OCI-LY3 (cell line): ENCODE measurements around the gene CSNK2A2.

ENCODE experiments used
- H2AFZ ChIP-seq: fragments of 200-600, 300-600 bp; shearing (Covaris generic); 2 replicates; pipeline ENCODE4 v1.6.0; 2014; ENCODE audit warnings: antibody characterized with exemption, low read depth, low read length
- H3K27ac ChIP-seq: fragments of 200-600, 300-600 bp; sonication (generic); 2 replicates; pipeline ENCODE4 v1.5.1; 2014; ENCODE audit warnings: mild to moderate bottlenecking, low read length, moderate library complexity, mixed read lengths
- H3K27me3 ChIP-seq: fragments of 200-600, 300-600 bp; sonication (generic); 2 replicates; pipeline ENCODE4 v1.6.1; 2014; ENCODE audit warnings: low read depth, low read length, mixed read lengths
- H3K36me3 ChIP-seq: fragments of 200-600, 300-600 bp; sonication (generic); replicated peaks from 2 replicates; pipeline ENCODE3; 2014; ENCODE audit warnings: low read depth, low read length, mixed read lengths
- H3K4me1 ChIP-seq: fragments of 300-600, 200-600 bp; sonication (generic); 2 replicates; pipeline ENCODE4 v1.6.1; 2014; ENCODE audit warnings: low read length, mixed read lengths
- H3K4me2 ChIP-seq: fragments of 200-600, 300-600 bp; sonication (generic); 2 replicates; pipeline ENCODE4 v1.6.1; 2014; ENCODE audit warnings: low read length, mixed read lengths
- H3K4me3 ChIP-seq: fragments of 300-600, 200-600 bp; sonication (generic); 2 replicates; pipeline ENCODE4 v1.5.1; 2014; ENCODE audit warnings: antibody characterized with exemption, mild to moderate bottlenecking, low read length, moderate library complexity
- H3K79me2 ChIP-seq: fragments of 300-600, 200-600 bp; shearing (Covaris generic); 2 replicates; pipeline ENCODE4 v1.6.1; 2014; ENCODE audit warnings: mild to moderate bottlenecking, low read length, mixed read lengths
- H3K9ac ChIP-seq: fragments of 300-600, 200-600 bp; shearing (Covaris generic); 2 replicates; pipeline ENCODE4 v1.6.0; 2014; ENCODE audit warnings: mild to moderate bottlenecking, low read length, moderate library complexity
- H3K9me3 ChIP-seq: fragments of 200-600, 300-600 bp; shearing (Covaris generic); 2 replicates; pipeline ENCODE4 v1.6.1; 2014; ENCODE audit warnings: low read length, mixed read lengths; ENCODE audit not compliant: insufficient read depth
- H4K20me1 ChIP-seq: fragments of 200-600, 300-600 bp; sonication (generic); 2 replicates; pipeline ENCODE4 v1.6.1; 2016; ENCODE audit warnings: low read length, mixed read lengths; ENCODE audit not compliant: insufficient read depth
- EZH2phosphoT487 ChIP-seq: fragments of 200-600 bp; shearing (Covaris generic); IDR thresholded peaks from 2 replicates; pipeline ENCODE4 v1.6.1; 2018; ENCODE audit warnings: antibody characterized with exemption, mixed run types, low read depth
- TF ChIP-seq, protein P1 (sequence below): fragments of 200-600, 300-600 bp; sonication (generic); IDR thresholded peaks from 2 replicates; pipeline ENCODE4 v1.5.1; 2014; ENCODE audit warnings: antibody characterized with exemption, low read length, low read depth

The CSNK2A2 gene

DNA sequence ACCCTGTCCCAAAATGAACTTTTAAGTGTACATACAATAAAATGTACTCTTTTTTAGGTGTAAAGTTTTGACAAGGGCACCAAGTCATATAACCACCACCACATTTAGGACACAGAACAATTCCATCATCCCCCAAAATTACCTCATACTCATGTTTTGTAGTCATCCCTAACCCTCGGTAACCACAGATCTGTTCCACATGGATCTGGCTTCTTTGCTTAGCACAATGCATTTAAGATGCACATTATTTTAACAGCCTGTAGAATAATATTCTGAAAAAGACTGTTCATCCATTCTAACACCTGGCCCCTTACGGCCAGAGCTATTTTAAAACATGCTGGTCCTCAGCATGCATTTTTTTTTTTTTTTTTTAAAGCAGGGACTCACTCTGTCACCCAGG is 43.6 kb downstream of the CSNK2A2 start:
- H3K4me3 ChIP-seq: no peak overlapping the region
- H3K79me2 ChIP-seq: no peaks in the 10 kb centered on the region
- H3K27ac ChIP-seq: no peak overlapping the region
- H3K4me2 ChIP-seq: no peak overlapping the region
- TF ChIP-seq, protein P1, sequence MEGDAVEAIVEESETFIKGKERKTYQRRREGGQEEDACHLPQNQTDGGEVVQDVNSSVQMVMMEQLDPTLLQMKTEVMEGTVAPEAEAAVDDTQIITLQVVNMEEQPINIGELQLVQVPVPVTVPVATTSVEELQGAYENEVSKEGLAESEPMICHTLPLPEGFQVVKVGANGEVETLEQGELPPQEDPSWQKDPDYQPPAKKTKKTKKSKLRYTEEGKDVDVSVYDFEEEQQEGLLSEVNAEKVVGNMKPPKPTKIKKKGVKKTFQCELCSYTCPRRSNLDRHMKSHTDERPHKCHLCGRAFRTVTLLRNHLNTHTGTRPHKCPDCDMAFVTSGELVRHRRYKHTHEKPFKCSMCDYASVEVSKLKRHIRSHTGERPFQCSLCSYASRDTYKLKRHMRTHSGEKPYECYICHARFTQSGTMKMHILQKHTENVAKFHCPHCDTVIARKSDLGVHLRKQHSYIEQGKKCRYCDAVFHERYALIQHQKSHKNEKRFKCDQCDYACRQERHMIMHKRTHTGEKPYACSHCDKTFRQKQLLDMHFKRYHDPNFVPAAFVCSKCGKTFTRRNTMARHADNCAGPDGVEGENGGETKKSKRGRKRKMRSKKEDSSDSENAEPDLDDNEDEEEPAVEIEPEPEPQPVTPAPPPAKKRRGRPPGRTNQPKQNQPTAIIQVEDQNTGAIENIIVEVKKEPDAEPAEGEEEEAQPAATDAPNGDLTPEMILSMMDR: no peak
- TF ChIP-seq EZH2phosphoT487: no peak
- H3K4me1 ChIP-seq: no peaks in the 10 kb centered on the region
- H3K27me3 ChIP-seq: no peaks in the 10 kb centered on the region
- no peaks in the 10 kb centered on the region for H4K20me1 ChIP-seq
- H3K9me3 ChIP-seq: no peaks in the 10 kb centered on the region
- no peak overlapping the region for H3K9ac ChIP-seq
- H2AFZ ChIP-seq: no peak overlapping the region
- peaks cover under 1% of the 10 kb centered on the region for H3K36me3 ChIP-seq

DNA sequence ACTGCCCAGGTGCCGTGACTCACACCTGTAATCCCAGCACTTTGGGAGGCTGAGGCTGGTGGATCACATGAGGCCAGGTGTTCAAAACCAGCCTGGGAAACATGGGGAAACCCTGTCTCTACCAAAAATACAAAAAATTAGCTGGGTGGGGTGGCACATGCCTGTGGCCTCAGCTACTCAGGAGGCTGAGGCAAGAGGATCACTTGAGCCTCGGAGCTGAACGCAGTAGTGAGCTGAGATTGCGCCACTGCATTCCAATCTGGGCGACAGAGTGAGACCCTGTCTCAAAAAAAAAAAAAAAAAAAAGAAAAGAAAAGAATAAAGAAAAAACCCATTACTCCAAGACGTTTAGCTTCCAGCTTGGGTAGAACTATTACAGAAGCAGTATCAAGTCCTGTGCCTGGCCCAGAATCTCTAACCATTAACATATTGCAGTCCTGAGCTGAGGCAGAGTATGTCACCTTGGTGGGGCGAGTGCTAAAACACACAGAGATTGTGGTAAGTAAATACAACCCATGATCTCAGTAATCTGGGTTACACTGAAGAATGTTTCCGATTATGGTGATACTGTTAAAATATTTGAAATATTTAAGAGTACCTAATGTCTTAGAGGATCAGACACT is 45.5 kb downstream of the CSNK2A2 start:
- H3K4me3 ChIP-seq: no peak overlapping the region
- H4K20me1 ChIP-seq: no peaks in the 10 kb centered on the region
- no peaks in the 10 kb centered on the region for H3K9me3 ChIP-seq
- H3K9ac ChIP-seq: no peak overlapping the region
- no peaks in the 10 kb centered on the region for H3K27me3 ChIP-seq
- no peak overlapping the region for H2AFZ ChIP-seq
- H3K4me2 ChIP-seq: no peak overlapping the region
- no peaks in the 10 kb centered on the region for H3K4me1 ChIP-seq
- H3K36me3 ChIP-seq: no peaks in the 10 kb centered on the region
- no peak overlapping the region for H3K27ac ChIP-seq
- H3K79me2 ChIP-seq: no peaks in the 10 kb centered on the region
- TF ChIP-seq, protein P1: no peak
- TF ChIP-seq EZH2phosphoT487: no peak

DNA sequence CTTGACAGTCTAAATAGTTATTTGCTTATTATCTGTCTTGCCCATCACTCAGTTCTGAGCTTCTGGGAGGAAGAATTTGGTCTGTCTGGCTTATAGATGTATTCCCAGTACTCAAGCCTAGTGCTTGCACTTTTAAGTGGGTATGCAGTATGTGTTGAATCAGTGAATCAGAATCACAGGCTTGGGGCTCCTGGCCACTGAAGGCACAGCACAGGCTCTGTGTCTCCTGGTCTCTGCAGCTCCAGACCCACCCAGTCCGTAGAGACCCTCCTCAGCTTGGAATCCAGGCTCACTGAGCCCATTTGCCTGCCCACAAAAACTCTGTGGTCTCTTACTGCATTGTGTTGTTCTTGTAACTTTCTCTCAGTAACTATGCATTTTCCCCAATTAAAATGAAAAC is 49.4 kb downstream of the CSNK2A2 start:
- Histone ChIP-seq H4K20me1 (no peaks in the 10 kb centered on the region), H3K9ac (no peak overlapping the region), H3K4me3 (no peak overlapping the region), H3K27ac (no peak overlapping the region), H3K79me2 (no peaks in the 10 kb centered on the region), H3K36me3 (no peaks in the 10 kb centered on the region), H3K27me3 (no peaks in the 10 kb centered on the region), H3K9me3 (no peaks in the 10 kb centered on the region), H2AFZ (no peak overlapping the region), H3K4me2 (no peak overlapping the region), H3K4me1 (no peaks in the 10 kb centered on the region)
- TF ChIP-seq, protein P1: no peak
- no peak for TF ChIP-seq EZH2phosphoT487

DNA sequence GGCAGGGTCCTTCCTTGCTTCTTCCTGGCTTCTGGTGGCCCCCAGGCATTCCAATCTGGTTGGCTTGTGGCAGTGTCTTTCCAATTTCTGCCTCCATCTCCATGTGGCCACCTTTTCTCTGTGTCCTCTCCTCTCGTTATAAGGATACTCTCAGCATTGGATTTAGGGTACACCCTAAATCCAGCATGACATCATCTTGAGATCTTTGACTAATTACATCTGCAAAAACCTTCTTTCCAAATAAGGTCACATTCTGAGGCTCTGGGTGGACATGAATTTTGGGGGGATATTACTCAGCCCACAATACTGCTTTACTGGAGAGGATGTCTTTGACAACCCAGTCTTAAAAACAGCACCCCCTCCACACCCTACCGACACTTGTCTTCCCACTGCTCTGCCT is 49.8 kb downstream of the CSNK2A2 start:
- H2AFZ ChIP-seq: no peak overlapping the region

More for the DNA sequence above, 49.8 kb downstream of the CSNK2A2 start:
- Histone ChIP-seq H3K36me3 (no peaks in the 10 kb centered on the region), H4K20me1 (no peaks in the 10 kb centered on the region), H3K4me1 (no peaks in the 10 kb centered on the region), H3K4me3 (no peak overlapping the region), H3K79me2 (no peaks in the 10 kb centered on the region), H3K4me2 (no peak overlapping the region), H3K9me3 (no peaks in the 10 kb centered on the region), H3K27me3 (no peaks in the 10 kb centered on the region), H3K27ac (no peak overlapping the region), H3K9ac (no peak overlapping the region)
- no peak for TF ChIP-seq EZH2phosphoT487
- TF ChIP-seq, protein P1: no peak
